ENCODE results near the gene RNF19B.

The RNF19B gene

DNA sequence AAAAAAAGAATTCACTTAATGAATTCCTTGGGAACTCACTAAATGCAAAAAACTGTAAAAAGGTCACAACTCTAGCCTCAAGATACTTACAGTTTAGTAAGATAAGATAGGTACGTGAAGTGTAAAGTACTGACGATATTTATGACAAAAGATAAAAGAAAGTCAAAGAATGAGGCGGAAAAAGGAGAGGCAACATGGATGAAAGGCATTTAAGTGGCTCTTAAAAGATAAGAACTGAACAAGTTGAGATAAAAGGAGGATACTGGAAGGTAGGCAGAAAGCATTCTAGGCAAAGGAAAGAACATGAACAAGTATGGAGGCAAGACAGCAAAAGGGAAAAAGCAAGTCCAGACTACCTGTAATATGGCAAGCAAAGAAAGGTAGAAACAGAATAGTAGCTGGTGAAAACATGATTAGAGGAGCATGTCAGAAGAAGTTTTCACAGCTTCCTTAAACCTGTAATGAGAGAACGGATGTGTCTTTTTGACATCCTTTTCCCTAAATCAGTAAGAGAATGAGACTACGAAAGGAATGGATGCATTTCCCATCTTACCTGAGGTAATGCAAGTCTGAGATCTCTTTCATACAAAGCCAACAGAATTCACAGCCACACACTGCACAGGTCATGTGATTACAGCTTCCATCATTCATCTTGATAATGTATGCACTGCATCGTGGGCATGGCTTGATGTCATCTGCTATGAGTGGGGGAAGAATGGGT, 16.8 kb downstream of the RNF19B start:
- intact Hi-C loops (cut with DNase I): no loop called here
- DNase-seq: peak in 15 of 42 donors; percentile 18 to 80 (median 50)

DNA sequence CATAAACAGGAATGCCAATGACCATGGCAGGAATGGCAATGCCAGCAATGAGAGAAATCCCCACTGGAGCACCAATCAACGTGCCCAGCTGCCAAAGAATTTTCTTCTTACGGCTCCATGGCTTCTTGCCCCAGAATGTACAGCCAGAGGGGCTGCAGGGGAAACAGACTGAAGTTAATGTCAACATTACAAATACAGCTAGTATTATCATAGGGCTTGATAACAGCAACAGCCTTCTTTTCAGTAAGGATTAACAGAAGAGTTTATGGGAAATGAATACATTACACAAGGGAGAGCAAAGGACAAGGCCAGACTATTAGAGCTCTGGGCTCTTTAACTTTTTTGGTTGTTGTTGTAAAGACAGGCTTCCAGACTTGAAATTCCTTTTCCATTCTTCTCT, 18.2 kb downstream of the RNF19B start:
- intact Hi-C loops (cut with DNase I): no loop called here
- no peak for DNase-seq

DNA sequence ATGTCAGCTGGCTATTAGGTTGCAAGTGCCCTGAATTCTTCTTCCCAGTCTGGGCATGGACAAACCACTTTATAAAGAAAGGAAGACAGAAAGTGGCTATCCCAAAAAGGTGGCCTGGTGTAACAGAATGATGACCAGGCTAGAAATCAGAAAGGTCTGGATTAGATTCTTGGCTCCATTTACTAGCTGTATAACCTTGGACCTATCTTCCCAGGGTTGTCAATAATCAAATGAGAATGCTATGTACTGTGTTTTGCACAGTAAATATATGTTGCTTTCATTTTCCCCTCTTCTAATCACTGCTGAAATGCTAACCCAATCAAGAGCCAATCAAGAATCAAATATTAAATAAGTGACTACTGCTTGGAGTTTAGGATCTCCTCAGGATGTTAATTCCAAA, 20.4 kb downstream of the RNF19B start:
- intact Hi-C loops (cut with DNase I): no loop called here
- DNase-seq: no peak

DNA sequence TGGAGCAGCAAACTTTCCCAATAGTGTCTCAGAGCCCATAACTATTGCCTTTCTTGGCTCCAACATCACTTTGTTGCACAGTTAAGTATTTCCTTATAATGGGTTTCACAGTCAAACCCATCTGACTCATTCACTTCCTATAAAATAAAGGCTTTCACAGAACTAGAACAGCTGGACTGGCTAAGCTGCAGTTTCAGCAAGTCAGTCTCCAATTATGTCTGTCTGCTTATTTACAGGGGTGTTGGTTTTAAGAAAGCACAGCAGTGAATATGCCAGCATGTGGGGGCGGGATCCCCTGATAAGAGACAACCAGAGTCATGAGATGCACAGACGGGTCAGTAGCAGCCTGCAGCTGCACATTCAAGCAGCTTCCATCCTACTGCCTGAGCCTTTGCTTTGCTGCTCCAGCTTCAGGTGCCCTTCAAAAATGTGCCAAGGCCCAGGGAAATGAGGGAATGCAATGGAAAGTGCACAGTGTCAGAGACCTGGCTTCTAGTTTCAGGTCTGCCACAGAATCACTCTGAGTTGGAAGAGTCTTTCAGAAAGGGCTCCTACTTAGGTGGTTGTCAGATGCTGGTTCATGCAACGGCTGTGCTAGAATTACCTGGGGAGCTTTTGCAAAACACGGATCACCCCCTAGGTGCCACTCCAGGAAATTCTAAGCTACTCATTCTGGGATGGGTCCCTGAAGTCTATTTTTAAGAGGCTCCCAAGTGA, 24.8 kb downstream of the RNF19B start:
- DNase-seq: no peak
- intact Hi-C loops (cut with DNase I): loop anchor here (10.0 kb wide), 1 partner anchor 65 kb away; no protein-coding TSS in a partner anchor

DNA sequence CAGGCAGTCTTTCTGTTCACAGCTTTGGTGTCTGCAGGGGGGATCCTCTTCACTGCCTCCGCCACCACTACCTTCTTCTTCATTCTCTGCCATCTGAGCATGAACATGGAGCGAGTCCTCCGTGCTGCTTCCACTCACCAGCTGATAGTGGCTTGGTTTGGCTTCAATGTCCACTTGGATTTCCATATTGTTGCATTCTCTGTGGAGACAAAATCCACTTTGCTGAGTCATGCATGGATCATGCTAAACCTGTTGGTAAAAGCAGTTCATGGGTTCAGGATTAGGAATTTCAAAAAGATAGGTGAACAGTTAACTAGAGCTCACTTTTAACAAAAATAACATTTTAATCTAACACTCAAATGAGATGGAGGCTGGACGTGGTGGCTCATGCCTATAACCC, 27.5 kb downstream of the RNF19B start:
- DNase-seq: no peak
- intact Hi-C loops (cut with DNase I): loop anchor here (10.0 kb wide), 1 partner anchor 68 kb away; no protein-coding TSS in a partner anchor

DNA sequence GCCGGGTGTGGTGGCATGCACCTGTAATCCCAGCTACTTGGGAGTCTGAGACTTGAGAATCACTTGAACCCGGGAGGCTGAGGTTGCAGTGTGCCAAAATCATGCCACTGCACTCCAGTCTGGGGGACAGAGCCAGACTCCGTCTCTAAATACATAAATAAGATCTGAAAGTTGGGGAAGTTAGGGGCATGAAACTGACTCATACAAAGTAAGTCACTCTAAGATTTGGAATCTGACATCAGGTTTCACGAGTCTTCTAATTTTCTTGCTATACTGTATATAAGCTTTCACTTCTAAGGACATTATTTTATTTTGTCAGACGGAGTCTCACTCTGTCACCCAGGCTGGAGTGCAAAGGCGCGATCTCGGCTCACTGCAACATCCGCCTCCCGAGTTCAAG, 30.1 kb downstream of the RNF19B start:
- no peak for DNase-seq
- intact Hi-C loops (cut with DNase I): loop anchor here (5.0 to 10.0 kb wide), 2 partner anchors 70 to 153 kb away; no protein-coding TSS in a partner anchor

DNA sequence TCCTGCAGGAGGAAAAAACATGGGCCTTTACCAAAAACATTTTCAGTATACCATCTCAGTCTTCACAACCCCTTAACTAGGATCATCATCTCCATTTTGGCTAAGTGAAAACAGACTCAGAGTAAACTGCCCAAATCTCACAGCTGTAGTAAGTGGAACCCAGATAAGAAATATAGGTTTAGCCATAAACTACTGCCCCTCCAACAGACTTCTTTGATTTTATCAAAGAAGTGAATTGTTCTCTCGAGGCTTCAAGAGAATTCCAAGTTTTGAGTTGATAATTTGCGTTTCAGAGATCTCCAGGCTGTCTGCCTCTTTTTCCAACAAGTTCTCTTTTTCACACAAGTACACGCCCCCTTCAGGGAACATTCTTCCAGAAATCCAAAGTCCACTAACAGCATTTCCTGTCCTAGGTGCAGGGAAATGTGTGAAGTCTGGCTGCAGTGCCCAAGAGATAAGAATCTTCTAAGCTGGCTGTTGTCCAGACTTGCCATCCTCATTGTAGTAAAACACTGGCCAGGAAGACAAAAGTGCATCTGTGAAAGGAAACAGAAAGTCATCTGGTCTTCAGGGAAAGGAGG, 30.8 kb downstream of the RNF19B start:
- no peak for DNase-seq
- intact Hi-C loops (cut with DNase I): loop anchor here (5.0 to 10.0 kb wide), 2 partner anchors 71 to 153 kb away; no protein-coding TSS in a partner anchor

DNA sequence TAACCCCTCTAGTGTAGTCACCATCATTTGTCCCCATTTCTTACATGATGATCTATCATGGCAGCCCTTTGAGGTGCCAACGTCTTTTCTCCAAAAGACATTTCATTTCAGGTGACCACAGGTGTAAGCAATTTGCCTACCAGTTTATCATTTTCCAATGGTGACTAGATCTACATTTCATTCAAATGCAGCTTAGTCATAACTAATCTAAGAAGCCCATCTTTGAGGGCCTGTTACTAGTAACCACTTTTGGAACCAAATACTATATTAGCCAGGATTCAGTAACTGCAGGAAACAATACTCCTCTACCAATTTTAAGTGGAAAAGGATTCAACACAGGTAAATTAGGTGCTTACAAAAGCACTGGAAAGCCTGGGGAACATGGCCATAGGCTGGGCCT, 32.8 kb downstream of the RNF19B start:
- intact Hi-C loops (cut with DNase I): loop anchor here (5.0 to 10.0 kb wide), 2 partner anchors 73 to 156 kb away; no protein-coding TSS in a partner anchor
- no peak for DNase-seq

DNA sequence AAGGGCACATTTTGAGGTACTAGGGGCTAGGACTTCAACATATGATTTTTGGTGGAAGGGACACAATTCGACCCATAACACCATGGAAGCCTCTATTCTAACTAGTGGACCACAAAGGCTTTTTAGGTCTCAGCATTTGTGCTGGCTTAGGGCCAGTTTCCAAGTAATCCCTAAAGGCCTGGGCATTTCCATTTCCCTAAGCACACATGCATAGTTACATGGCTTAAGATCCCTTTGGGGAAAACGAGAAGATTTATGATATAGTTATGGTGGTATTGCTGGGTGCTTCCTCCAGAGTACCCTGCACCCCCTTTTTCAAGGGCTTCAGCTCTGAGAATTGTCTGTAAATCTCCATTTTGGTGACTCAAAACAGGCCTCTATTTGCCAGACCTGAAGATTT, 35.2 kb downstream of the RNF19B start:
- intact Hi-C loops (cut with DNase I): no loop called here

DNA sequence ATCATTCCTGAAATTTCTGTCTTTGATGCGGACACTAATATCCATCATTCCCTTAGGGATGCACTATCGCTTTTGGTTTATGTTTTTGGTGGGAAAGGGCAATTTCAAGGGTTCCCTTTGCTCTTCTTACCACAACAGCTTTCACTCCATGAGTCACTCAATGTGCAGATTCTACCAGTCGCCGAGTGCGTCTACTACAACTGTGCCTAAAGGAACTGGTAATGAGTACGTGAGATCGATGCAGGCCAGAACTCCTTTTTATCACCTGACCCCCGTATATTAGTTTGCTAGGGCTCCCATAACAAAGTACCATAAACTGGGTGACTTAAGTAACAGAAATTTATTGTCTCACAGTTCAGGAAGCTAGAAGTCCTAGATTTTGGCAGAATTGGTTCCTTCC, 35.9 kb downstream of the RNF19B start:
- DNase-seq: no peak
- intact Hi-C loops (cut with DNase I): no loop called here

More for the DNA sequence above, 35.2 kb downstream of the RNF19B start:
- DNase-seq: no peak

DNA sequence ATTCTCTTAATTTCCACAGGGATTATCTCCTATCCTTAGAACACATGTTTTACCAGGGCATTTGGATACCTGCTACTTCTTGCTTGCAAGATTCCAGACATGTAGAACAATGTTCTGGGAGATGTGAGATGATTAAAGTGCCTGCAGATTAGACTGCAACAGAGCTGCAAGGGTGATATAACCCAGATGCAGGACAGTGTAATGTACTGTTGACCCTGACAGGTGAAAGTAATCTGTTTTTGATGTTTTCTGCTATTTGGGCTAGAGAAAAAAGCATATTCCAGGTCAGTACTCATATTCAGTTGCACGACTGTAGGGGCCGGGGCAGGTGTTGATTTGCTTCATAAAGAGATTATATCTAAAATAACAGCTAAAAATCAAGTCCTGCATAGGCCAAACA, 36.3 kb downstream of the RNF19B start:
- intact Hi-C loops (cut with DNase I): no loop called here

DNA sequence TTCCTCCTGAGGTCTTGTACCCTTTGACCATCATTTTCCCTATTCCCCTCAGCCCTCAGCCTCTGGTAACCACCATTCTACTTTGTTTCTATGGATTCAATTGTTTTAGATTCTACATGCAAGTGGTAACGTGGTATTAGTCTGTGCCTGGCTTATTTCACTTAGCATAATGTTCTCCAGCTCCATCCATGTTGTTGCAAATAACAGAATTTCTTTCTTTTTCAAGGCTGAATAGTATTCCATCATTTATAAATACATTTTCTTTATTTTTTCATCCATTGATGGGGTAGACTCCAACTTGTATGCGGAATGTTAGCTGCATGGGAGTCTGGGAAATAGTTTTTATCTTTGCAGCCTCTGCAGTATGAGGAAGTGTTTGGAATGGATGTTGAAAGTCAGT, 37.2 kb downstream of the RNF19B start:
- DNase-seq: no peak
- intact Hi-C loops (cut with DNase I): no loop called here

More for the DNA sequence above, 36.3 kb downstream of the RNF19B start:
- DNase-seq: no peak

DNA sequence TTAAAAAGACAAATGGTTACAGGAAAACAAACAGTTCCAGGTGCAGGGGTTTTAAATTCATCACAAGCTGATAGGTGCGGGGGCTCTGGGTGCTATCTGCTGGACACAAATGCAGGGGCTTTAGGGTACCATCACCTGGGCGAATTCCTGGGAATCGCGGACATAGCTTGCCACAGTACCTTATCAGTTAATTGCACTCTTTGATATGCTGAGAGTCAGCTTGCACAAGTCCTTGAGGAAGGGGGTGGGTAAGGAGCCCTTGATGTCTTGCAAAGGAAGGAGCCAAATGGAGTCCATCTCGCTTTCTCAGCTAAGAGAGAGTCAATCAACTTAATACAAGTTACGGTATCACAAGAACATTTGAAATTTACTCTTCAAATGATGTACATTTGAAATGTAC, 38.0 kb downstream of the RNF19B start:
- no peak for DNase-seq
- intact Hi-C loops (cut with DNase I): no loop called here

DNA sequence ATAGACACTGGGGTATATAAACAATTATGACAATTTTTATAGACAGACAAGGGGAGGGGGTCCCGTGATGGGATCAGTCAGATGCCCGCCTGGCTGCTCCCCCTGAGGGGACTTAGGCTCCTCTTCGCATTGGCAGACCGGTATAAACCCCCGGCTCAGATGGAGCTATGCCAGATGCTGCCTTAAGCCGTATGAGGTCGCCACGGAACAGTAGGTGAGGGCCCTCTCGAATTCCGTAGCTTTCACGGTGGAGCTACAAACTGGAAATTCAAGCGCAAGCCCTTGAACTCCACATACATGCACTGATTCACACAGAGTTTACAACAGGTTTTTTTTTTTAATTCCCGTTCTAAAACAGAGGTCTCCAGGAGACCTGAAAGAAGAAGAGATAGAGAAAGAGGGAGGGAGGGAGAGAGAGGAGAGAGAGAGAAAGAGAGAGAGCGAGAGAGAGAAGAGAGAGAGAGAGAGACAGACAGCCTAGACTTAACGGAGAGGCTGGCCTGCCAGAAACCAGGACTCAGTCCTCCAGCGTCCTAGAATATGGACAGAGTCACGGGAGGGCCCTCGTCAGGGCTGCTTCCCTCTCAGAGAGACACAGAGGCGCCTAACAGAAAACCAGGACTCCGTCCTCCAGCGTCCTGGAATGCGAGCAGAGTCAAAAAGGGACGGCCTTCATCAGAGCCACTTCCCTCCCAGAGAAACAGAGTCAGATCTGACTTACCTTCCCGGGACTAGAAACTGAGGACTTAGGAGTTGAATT, 39.0 kb downstream of the RNF19B start:
- no peak for DNase-seq
- intact Hi-C loops (cut with DNase I): no loop called here

DNA sequence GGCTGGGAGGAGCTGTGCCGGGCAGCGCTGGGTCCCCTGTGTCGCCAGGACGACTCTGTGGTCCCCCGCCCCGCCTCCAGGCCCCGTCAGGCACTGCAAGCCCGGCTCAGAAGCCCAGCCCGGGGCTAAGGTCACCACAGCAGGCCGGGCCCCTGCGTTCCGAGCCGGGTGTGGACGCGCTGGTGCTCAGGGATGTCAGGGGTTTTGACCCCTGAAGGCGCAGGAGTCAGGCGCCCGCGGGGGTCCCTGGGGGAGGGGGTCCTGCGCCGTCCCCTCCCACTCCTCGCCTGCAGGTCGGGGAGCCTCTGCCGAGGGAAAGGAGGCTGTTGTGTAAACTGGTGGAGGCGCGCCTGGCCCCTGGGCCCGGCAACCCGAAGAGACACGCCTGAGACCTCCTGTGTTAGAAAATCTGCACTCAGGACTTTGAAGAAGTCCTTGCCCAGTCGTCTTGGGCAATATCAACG, 39.7 kb downstream of the RNF19B start:
- intact Hi-C loops (cut with DNase I): no loop called here
- DNase-seq: peak in 7 of 42 donors; percentile 9 to 24 (median 19)

DNA sequence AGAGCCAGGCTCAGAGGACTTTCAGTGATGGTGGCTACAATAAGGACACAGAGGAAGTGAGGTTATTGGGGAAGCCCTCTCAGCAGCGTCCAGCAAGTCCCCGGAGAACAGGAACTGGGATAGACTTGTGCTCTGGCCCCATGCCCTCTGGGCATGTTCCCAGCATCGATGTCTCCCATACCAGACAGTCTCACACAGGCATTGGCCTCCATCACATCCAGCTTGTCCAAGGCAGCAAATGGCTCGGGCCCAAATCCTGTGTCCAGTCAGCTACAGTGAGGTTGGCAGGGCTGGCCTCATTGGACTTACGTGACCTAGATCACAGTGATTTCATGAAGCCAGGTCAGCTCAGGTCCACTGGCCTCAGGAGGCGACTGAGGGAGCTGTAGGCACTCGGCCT, 43.8 kb downstream of the RNF19B start:
- intact Hi-C loops (cut with DNase I): no loop called here
- peak in 7 of 42 donors; percentile 14 to 39 (median 22) for DNase-seq

DNA sequence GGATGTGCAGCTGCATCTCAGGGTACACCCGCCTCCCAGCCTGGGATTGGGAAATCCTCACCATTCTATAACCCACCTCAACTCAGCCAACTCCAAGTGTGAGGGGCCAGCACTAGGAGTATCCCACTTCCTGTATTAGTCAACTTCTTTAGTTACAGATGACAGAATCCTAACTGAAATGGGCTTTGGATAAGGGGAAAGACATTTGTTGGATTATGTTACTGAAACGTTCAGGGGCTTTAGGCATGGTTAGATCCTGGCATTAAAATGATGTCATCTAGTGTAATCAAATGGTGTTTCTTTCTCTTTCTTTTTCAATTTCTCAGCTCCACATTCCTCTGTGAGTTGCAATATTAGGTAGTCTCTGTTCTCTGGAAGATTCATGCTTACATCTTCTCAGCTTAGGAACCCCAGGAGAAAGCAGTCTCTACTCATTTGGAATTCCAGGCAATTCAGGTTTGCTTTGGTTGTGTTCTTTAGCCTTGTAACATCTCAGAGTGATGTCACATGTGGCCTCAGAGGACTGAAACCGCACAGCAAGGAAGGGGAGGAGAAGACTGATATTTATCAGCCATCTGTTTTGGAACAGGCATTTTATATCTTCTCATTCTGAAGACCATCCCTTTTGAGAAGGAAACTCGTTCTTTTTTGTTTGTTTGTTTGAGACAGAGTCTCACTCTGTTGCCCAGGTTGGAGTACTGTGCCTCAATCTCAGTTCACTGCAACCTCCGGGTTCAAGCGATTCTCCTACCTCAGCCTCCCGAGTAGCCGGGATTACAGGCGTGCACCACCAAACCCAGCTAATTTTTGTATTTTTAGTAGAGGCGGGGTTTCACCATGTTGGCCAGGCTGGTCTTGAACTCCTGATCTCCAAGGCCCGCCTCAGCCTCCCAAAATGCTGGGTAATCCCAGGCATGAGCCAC, 44.5 kb downstream of the RNF19B start:
- intact Hi-C loops (cut with DNase I): no loop called here
- DNase-seq: no peak

DNA sequence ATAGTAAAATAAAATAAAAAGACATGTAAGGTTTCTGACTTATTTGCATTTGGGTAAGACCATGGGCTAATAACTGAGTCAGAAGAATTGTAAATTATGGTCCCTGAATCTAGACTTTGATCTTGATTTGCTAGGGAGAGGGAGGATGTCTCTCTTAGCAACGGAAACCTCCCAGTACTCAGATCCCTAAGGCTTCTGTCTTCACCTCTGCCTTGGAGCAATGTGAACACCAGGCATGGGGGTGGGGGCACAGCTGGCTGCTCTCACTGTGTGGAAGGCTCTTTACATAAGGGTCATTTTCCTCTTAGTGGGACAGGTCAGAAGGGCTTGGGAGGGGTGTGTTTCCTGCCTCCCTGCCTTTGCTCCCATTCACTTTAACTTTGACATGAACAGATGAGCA, 46.4 kb downstream of the RNF19B start:
- intact Hi-C loops (cut with DNase I): no loop called here

More for the DNA sequence above, 46.4 kb downstream of the RNF19B start:
- DNase-seq: no peak

All from head of caudate nucleus (tissue), 42 donors.